HL-60 (cell line): ENCODE results near the gene MYH11.
"Not testable (repeated sequence)": the region's sequence is repeated elsewhere in the genome, so short reads cannot be mapped to it uniquely, and the experiment has no call there.

Experiments used
- DNase-seq, 2 experiments: peaks; one replicate each; pipeline ENCODE4 v3.0.0-alpha.2; 2010 to 2020; ENCODE audit warnings: low read depth in 1 of 2, low spot score in 1 of 2
- H3K27ac ChIP-seq: fragments of 250-450 bp; sonication (Bioruptor Pico); replicated peaks from 2 replicates; pipeline ENCODE4 v1.5.1; 2020; ENCODE audit warnings: mild to moderate bottlenecking, moderate library complexity
- H3K27me3 ChIP-seq: fragments of 250-450 bp; sonication (Bioruptor Pico); 2 replicates; pipeline ENCODE4 v1.5.1; 2021; ENCODE audit warnings: mild to moderate bottlenecking, moderate library complexity; ENCODE audit not compliant: insufficient read depth, poor library complexity, severe bottlenecking
- H3K4me3 ChIP-seq: replicated peaks from 2 replicates; pipeline ENCODE4 v1.5.1; 2011; ENCODE audit warnings: mild to moderate bottlenecking, control low read depth, low read length; ENCODE audit not compliant: insufficient read depth
- GABPA ChIP-seq: IDR thresholded peaks from 2 replicates; pipeline ENCODE4 v1.6.1; 2012; ENCODE audit warnings: low read depth
- POLR2AphosphoS5 ChIP-seq: IDR thresholded peaks from 2 replicates; pipeline ENCODE4 v1.6.1; 2012; ENCODE audit warnings: low read depth
- SPI1 ChIP-seq: IDR thresholded peaks from 2 replicates; pipeline ENCODE4 v1.6.1; 2012; ENCODE audit warnings: low read depth, mild to moderate bottlenecking, borderline replicate concordance
- TF ChIP-seq, protein P1 (sequence below): IDR thresholded peaks from 2 replicates; pipeline ENCODE4 v1.6.1; 2012; ENCODE audit warnings: low read depth; ENCODE audit not compliant: insufficient replicate concordance
- TF ChIP-seq, protein P2 (sequence below): IDR thresholded peaks from one replicate; pipeline ENCODE4 v1.5.1; 2011; ENCODE audit warnings: low read length, control low read depth, inconsistent platforms; ENCODE audit not compliant: insufficient read depth

Gene MYH11

DNA sequence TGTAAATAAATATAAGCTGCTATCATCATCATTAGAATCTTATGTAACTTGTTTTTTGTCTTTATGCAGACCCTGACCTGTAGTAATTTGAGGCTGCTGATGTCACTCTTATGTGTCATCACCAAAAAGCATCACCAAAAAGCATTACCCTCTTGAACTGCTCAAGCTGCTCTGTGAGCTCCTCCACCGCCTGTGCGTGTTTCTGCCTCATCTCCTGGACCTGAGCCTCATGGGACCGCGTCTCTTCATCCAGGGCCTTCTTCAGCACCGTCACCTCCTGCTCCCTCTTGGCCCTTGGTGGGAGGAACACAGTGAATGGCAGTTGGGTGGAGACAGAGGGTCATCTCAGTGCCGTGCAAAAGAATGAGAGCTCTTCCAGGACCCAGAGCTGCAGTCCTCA lies 124.4 kb downstream of the MYH11 start:
- Histone ChIP-seq H3K27ac (no peak overlapping the region), H3K27me3 (no peaks in the 10 kb centered on the region), H3K4me3 (no peak overlapping the region)
- TF ChIP-seq, protein P1, sequence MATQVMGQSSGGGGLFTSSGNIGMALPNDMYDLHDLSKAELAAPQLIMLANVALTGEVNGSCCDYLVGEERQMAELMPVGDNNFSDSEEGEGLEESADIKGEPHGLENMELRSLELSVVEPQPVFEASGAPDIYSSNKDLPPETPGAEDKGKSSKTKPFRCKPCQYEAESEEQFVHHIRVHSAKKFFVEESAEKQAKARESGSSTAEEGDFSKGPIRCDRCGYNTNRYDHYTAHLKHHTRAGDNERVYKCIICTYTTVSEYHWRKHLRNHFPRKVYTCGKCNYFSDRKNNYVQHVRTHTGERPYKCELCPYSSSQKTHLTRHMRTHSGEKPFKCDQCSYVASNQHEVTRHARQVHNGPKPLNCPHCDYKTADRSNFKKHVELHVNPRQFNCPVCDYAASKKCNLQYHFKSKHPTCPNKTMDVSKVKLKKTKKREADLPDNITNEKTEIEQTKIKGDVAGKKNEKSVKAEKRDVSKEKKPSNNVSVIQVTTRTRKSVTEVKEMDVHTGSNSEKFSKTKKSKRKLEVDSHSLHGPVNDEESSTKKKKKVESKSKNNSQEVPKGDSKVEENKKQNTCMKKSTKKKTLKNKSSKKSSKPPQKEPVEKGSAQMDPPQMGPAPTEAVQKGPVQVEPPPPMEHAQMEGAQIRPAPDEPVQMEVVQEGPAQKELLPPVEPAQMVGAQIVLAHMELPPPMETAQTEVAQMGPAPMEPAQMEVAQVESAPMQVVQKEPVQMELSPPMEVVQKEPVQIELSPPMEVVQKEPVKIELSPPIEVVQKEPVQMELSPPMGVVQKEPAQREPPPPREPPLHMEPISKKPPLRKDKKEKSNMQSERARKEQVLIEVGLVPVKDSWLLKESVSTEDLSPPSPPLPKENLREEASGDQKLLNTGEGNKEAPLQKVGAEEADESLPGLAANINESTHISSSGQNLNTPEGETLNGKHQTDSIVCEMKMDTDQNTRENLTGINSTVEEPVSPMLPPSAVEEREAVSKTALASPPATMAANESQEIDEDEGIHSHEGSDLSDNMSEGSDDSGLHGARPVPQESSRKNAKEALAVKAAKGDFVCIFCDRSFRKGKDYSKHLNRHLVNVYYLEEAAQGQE, result no peak
- TF ChIP-seq SPI1, result no peak
- TF ChIP-seq, protein P2, sequence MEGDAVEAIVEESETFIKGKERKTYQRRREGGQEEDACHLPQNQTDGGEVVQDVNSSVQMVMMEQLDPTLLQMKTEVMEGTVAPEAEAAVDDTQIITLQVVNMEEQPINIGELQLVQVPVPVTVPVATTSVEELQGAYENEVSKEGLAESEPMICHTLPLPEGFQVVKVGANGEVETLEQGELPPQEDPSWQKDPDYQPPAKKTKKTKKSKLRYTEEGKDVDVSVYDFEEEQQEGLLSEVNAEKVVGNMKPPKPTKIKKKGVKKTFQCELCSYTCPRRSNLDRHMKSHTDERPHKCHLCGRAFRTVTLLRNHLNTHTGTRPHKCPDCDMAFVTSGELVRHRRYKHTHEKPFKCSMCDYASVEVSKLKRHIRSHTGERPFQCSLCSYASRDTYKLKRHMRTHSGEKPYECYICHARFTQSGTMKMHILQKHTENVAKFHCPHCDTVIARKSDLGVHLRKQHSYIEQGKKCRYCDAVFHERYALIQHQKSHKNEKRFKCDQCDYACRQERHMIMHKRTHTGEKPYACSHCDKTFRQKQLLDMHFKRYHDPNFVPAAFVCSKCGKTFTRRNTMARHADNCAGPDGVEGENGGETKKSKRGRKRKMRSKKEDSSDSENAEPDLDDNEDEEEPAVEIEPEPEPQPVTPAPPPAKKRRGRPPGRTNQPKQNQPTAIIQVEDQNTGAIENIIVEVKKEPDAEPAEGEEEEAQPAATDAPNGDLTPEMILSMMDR, result no peak
- TF ChIP-seq POLR2AphosphoS5, result no peak
- TF ChIP-seq GABPA, result no peak
- no peak for DNase-seq

DNA sequence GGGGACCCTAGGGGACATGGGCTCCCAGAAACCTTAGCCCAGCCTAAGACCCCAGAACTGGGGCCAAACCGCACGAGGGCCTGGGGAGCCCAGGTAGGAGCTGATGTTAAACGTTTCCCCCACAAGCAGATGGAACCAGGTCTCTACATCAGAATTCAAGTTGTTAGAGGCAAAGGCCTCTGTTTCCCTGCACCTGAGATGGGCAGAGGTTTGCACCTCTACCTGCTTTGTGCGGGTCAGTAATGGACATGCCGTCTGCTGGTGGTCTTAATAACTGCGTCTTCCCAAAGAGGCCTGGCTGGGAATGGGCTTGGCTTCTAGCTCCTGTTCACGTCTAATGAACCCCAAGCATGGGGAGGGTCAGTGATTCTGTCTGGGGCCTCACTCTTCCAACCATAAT lies 127.7 kb downstream of the MYH11 start:
- no peak for TF ChIP-seq POLR2AphosphoS5
- TF ChIP-seq, protein P1, result no peak
- no peak for TF ChIP-seq SPI1
- TF ChIP-seq, protein P2, result no peak
- no peak for TF ChIP-seq GABPA
- no peak overlapping the region for H3K4me3 ChIP-seq

DNA sequence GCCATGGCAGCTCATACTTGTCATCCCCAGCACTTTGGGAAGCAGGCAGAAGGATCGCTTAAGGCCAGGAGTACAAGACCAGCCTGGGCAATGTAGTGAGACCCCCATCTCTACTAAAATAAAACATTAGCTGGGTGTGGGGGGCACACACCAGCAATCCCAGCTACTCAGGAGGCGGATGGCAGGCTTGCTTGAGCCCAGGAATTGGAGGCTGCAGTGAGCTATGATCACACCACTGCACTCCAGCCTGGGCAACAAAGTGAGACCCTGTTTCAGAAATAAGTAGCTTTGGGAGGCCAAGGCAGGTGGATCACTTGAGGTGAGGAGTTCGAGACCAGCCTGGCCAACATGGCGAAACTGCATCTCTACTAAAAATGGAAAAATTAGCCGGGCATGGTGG lies 129.1 kb downstream of the MYH11 start:
- H3K4me3 ChIP-seq, H3K27me3 ChIP-seq, DNase-seq, H3K27ac ChIP-seq: not testable (repeated sequence)

More for the DNA sequence above, 127.7 kb downstream of the MYH11 start:
- no peak for DNase-seq
- H3K27me3 ChIP-seq, result no peaks in the 10 kb centered on the region
- H3K27ac ChIP-seq, result no peak overlapping the region

DNA sequence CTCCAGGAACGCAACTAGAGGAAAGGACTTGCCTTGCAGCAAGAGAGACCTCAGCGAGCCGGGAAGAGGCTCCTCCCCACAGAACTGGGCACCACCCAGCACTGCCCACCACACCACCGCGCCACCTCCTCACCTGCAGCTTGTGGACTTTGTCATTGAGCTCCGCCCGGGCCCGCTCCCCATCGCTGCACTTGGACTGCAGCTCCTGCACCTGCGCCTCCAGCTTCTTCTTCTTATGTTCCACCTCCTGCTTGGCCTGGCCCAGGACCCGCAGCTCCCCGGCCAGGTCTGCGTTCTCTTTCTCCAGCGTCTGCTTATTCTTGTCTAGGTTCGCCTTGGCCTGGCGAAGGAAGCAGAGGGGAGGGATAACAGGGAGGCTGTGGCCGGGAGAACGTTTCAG lies 130.1 kb downstream of the MYH11 start:
- no peak overlapping the region for H3K27ac ChIP-seq
- TF ChIP-seq POLR2AphosphoS5 (no peak), GABPA (no peak), SPI1 (no peak)
- TF ChIP-seq, protein P2, result no peak
- TF ChIP-seq, protein P1, result no peak
- no peaks in the 10 kb centered on the region for H3K27me3 ChIP-seq
- no peak for DNase-seq
- H3K4me3 ChIP-seq, result no peak overlapping the region
